ENCODE data around the gene REC8. TPM values are rescaled to one million over a fixed set of nuclear protein-coding genes. Genes with fewer than 3 reads are reported as not detected.

Gene REC8
- total and polyA plus RNA-seq, 2 of the 13 experiments (the other 11 are each of a cell fraction or from before 2014, with no cell fraction given), result 3.4 to 14.7 TPM

DNA sequence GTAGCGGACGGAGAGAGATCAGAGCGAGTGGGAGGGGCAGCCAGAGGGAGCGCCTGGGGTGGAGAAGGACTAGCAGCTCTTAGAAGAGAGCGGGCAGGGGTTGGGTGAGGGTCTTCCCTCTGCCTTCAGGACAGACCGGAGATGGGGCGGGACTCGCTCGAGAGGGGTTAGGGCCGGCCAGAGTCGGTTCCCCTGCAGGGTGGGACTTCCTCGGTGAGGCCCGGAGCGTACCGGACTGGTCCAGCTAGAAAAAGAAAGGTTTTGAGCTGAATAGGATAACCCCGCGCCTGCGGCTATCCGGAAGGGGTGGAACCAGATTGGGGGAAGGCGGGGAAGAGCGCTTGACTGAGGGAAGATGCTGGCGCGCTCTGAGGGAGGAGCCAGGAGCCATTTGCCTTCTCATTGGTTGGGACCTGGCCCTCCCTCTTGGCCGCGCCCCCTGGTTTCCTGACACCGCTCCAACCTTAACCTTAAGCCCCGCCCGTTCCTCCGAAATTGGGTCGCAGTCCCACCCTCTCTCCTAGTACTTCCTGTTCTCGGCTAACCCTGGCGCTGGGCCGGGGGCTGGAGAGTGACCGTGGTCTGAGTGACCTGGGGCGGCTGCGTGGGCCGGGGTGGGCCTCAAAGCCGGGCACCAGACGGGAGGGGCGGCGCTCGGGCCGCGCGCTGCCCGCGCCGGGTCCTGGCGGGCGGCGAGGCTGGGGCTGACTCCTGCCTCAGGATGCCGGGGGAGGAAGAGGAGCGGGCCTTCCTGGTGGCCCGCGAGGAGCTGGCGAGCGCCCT lies 24.7 kb upstream of the REC8 start, which contains the start of gene RNF31 (continued):
- TF ChIP-seq, protein P1, sequence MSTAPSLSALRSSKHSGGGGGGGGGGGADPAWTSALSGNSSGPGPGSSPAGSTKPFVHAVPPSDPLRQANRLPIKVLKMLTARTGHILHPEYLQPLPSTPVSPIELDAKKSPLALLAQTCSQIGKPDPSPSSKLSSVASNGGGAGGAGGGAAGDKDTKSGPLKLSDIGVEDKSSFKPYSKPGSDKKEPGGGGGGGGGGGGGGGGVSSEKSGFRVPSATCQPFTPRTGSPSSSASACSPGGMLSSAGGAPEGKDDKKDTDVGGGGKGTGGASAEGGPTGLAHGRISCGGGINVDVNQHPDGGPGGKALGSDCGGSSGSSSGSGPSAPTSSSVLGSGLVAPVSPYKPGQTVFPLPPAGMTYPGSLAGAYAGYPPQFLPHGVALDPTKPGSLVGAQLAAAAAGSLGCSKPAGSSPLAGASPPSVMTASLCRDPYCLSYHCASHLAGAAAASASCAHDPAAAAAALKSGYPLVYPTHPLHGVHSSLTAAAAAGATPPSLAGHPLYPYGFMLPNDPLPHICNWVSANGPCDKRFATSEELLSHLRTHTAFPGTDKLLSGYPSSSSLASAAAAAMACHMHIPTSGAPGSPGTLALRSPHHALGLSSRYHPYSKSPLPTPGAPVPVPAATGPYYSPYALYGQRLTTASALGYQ (CRISPR knock-in tag; IDR thresholded peaks at IDR 0.05), result no peak; the same call in 1 of the 2 replicates
- no peak for TF ChIP-seq NFIB (CRISPR knock-in tag; IDR thresholded peaks at IDR 0.05; ENCODE audit: borderline replicate concordance)
- TF ChIP-seq ZNF607 (CRISPR knock-in tag; IDR thresholded peaks at IDR 0.05; ENCODE audit: borderline replicate concordance), result no peak
- TF ChIP-seq ZNF441 (CRISPR knock-in tag; IDR thresholded peaks at IDR 0.05; ENCODE audit: borderline replicate concordance), result peak; percentile 70
- peak; percentile 95; the same call in 1 of the 2 replicates for TF ChIP-seq ZNF569 (CRISPR knock-in tag; IDR thresholded peaks at IDR 0.05; ENCODE audit: borderline replicate concordance)
- TF ChIP-seq WIZ (CRISPR knock-in tag; IDR thresholded peaks at IDR 0.05), result no peak
- TF ChIP-seq, protein P2, sequence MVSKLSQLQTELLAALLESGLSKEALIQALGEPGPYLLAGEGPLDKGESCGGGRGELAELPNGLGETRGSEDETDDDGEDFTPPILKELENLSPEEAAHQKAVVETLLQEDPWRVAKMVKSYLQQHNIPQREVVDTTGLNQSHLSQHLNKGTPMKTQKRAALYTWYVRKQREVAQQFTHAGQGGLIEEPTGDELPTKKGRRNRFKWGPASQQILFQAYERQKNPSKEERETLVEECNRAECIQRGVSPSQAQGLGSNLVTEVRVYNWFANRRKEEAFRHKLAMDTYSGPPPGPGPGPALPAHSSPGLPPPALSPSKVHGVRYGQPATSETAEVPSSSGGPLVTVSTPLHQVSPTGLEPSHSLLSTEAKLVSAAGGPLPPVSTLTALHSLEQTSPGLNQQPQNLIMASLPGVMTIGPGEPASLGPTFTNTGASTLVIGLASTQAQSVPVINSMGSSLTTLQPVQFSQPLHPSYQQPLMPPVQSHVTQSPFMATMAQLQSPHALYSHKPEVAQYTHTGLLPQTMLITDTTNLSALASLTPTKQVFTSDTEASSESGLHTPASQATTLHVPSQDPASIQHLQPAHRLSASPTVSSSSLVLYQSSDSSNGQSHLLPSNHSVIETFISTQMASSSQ (IDR thresholded peaks at IDR 0.05; ENCODE audit: low read depth), result peak; percentile 51
- TF ChIP-seq, protein P2 (CRISPR knock-in tag; IDR thresholded peaks at IDR 0.05; ENCODE audit: borderline replicate concordance), result peak; percentile 65; the same call in 1 of the 2 replicates
- no peak for TF ChIP-seq FOXM1 (CRISPR knock-in tag; IDR thresholded peaks at IDR 0.05)
- peak; percentile 85 for TF ChIP-seq ZBTB38 (CRISPR knock-in tag; IDR thresholded peaks at IDR 0.05)
- TF ChIP-seq, protein P3, sequence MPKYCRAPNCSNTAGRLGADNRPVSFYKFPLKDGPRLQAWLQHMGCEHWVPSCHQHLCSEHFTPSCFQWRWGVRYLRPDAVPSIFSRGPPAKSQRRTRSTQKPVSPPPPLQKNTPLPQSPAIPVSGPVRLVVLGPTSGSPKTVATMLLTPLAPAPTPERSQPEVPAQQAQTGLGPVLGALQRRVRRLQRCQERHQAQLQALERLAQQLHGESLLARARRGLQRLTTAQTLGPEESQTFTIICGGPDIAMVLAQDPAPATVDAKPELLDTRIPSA (CRISPR knock-in tag; IDR thresholded peaks at IDR 0.05; ENCODE audit: borderline replicate concordance), result no peak
- peak; percentile 82 for TF ChIP-seq HNRNPL (IDR thresholded peaks at IDR 0.05; ENCODE audit: low read depth, low read length)
- no peak for TF ChIP-seq SP1 (IDR thresholded peaks at IDR 0.05)
- TF ChIP-seq SP1 (CRISPR knock-in tag; IDR thresholded peaks at IDR 0.05), result peak; percentile 93
- TF ChIP-seq REL (CRISPR knock-in tag; conservative IDR thresholded peaks at IDR 0.05), result no peak
- no peak for TF ChIP-seq ZNF136 (CRISPR knock-in tag; IDR thresholded peaks at IDR 0.05; ENCODE audit: low read depth)
- peak; percentile 84 for TF ChIP-seq BORCS8-MEF2B (CRISPR knock-in tag; IDR thresholded peaks at IDR 0.05)
- no peak for TF ChIP-seq ZNF337 (CRISPR knock-in tag; IDR thresholded peaks at IDR 0.05; ENCODE audit: borderline replicate concordance, low read depth)
- TF ChIP-seq, protein P4, sequence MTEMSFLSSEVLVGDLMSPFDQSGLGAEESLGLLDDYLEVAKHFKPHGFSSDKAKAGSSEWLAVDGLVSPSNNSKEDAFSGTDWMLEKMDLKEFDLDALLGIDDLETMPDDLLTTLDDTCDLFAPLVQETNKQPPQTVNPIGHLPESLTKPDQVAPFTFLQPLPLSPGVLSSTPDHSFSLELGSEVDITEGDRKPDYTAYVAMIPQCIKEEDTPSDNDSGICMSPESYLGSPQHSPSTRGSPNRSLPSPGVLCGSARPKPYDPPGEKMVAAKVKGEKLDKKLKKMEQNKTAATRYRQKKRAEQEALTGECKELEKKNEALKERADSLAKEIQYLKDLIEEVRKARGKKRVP (CRISPR knock-in tag; IDR thresholded peaks at IDR 0.05), result no peak

Data from HepG2 (cell line).